Aorta (tissue), 5 donors: ENCODE data around the gene PAK1IP1. TPM values are rescaled to one million over a fixed set of nuclear protein-coding genes. Genes with fewer than 3 reads are reported as not detected.
A peak's percentile ranks its signal among the peaks of the same experiment; 100 is the strongest.
"Not testable (repeated sequence)": the region's sequence is repeated elsewhere in the genome, so short reads cannot be mapped to it uniquely, and the experiment has no call there.

Experiments used
- ATAC-seq: fragments of 200-7000 bp; cut with Tn5 transposase; one replicate; pipeline ENCODE4 v1.9.1; 2022; ENCODE audit warnings: moderate library complexity; ENCODE audit not compliant: low FRiP score
- DNase-seq, 2 donors: peaks; one replicate each; pipeline ENCODE4 v3.0.0-alpha.2; 2020
- H3K27ac ChIP-seq, 2 donors: one replicate each; pipeline ENCODE4 v1.5.1; 2013; ENCODE audit warnings: low read length in 2 of 2, mild to moderate bottlenecking in 2 of 2, moderate library complexity in 2 of 2, control low read depth in 1 of 2, inconsistent platforms in 1 of 2, low read depth in 1 of 2
- H3K27me3 ChIP-seq, 2 donors: one replicate each; pipeline ENCODE4 v1.6.1; 2013; ENCODE audit warnings: control low read depth in 1 of 2, low read length in 1 of 2, mild to moderate bottlenecking in 1 of 2, moderate library complexity in 1 of 2; ENCODE audit not compliant: insufficient read depth in 2 of 2, control insufficient read depth in 1 of 2
- H3K36me3 ChIP-seq, 2 donors: one replicate each; pipeline ENCODE4 v1.6.1; 2013; ENCODE audit warnings: control low read depth in 1 of 2, low read length in 1 of 2, mild to moderate bottlenecking in 1 of 2; ENCODE audit not compliant: insufficient read depth in 2 of 2, control insufficient read depth in 1 of 2
- H3K4me1 ChIP-seq, 2 donors: one replicate each; pipeline ENCODE4 v1.6.1; 2013; ENCODE audit warnings: low read length in 2 of 2, control low read depth in 1 of 2, mild to moderate bottlenecking in 1 of 2, moderate library complexity in 1 of 2; ENCODE audit not compliant: insufficient read depth in 2 of 2, control insufficient read depth in 1 of 2
- H3K4me3 ChIP-seq, 2 donors: one replicate each; pipeline ENCODE4 v1.5.1; 2013; ENCODE audit warnings: low read length in 2 of 2, control low read depth in 1 of 2, mild to moderate bottlenecking in 1 of 2
- H3K9me3 ChIP-seq: one replicate; pipeline ENCODE4 v1.6.1; 2013; ENCODE audit warnings: mild to moderate bottlenecking, low read length; ENCODE audit not compliant: control insufficient read depth
- WGBS, 2 donors: extraction: QIAGEN DNeasy Blood & Tissue Kit; methylation state at CpG; one replicate each; pipeline ENCODE4 v1.1.7; 2013; 5-methylcytosine and 5-hydroxymethylcytosine counted together
- intact Hi-C, 2 donors: fragments of 100-400 bp; cut with DNase I; formaldehyde crosslinking; loops; one replicate each; pipeline versions ENCODE4 v1.14.2 to v1.15.0; 2022
- polyA plus RNA-seq, 2 donors: library from polyadenylated mRNA; stranded (reverse); fragments of 200-250 nt; gene quantifications; one replicate each; pipeline ENCODE4 v1.2.3, GENCODE V29; 2013
- total RNA-seq, 2 donors: library from RNA; stranded (reverse); fragmentation: NEBNext Ultra II Directional; extraction: Animal tissue kit (Norgen Biotek cat#: 25700); gene quantifications; one replicate each; pipeline ENCODE4 v1.2.1, GENCODE V29; 2021
- donor health status: healthy with polysubstance abuse.
- donor health status: Bipolar disorder and iron deficiency.
- donor health status: DM: no; HTN: no; CAD: no.
- donor health status: DM: no; HTN: no; CAD: no.
- donor health status: DM: yes; HTN: yes; CAD: no.

The PAK1IP1 gene
- total and polyA plus RNA-seq, 4 donors = 6.3 to 12.3 (median 9.5) TPM

DNA sequence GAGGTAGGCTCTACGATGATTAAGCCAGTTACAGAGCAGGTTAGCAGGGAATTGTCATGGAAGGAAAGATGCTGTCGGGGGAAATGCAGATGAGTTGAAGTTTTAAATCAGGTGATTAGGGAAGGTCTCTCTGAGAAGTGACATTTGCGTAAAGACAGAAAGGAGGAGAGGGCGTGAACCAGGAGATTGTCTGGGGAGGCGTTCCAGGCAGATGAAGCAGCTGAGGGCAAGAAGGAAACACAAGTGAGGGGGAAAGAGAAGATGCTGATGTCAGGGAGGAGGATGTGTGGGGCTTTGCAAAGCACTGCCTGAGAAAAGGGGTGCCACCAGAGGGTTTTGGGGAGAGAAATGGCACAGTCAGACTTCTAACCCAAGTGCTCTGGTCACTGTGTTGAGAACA, 50.3 kb downstream of the PAK1IP1 start:
- Histone ChIP-seq H3K27ac (no peak overlapping the region), H3K9me3 (no peaks in the 10 kb centered on the region), H3K36me3 (no peaks in the 10 kb centered on the region), H3K4me3 (no peak overlapping the region), H3K27me3 (no peaks in the 10 kb centered on the region), H3K4me1 (peaks cover 0 to 2% of the 10 kb centered on the region in 2 donors)
- WGBS, 2 donors = 82 to 86% methylated on average over 5 of the region's 5 CpGs
- intact Hi-C loops = no loop called here
- no peak for DNase-seq
- ATAC-seq = no peak

DNA sequence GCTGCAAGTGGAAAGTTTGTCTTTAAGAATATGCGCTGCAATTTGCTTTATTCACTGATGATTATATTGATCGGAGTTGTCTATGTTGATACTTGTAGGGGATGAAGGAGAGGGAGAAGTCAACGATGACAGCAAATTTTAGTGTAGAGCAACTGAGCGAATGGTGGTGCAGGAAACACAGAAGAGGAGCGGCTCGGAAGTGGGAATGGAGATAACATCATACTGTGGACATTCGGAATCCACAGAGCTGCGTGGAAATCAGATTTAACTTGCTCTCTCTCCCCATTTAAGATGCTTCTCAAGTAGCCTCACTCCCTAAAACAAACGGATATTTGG, 52.1 kb downstream of the PAK1IP1 start:
- intact Hi-C loops = loop anchor here (2.0 kb wide), 1 partner anchor 24 kb away; the partner anchor contains the start of gene TMEM14C (in 2 of the 2)
- Histone ChIP-seq H3K36me3 (no peaks in the 10 kb centered on the region), H3K9me3 (no peaks in the 10 kb centered on the region), H3K4me1 (peaks cover 0 to 2% of the 10 kb centered on the region in 2 donors), H3K4me3 (peak overlapping the region in 1 of 2 donors; percentile 28), H3K27ac (no peak overlapping the region), H3K27me3 (no peaks in the 10 kb centered on the region)
- 68 to 69% methylated on average over 9 of the region's 9 CpGs for WGBS, 2 donors
- ATAC-seq = no peak
- DNase-seq = no peak

DNA sequence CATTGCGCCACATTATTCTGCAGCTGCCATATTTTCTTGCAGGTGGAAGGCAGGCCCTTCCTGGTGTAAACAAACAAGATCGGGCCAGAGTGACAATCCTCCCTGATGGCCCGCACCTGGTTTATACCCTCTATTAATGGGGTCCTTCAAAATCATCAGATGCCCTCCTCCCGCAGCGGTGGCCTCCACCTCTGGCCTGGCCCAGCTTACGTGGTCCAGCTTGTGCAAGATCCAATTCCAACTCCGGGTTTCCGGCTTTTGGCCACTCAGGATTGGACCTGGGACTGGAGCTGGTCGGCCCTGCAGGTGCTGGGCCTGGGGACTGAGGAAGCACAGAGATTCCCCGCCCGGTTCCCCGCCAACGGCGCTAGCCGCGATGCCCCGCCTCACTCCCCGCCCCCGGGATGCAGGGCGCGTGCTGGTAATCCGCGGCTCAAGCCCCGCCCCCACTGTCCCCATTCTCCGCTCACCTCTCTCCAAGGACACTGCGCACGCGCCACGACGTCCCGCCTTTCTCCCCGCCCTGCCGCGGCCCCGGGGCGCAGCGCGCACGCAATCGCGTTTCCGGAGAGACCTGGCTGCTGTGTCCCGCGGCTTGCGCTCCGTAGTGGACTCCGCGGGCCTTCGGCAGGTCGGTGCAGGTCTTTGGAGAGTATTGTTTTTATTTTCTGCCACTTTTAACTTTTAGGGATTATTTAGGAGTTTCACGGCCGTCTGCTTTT, 52.6 kb downstream of the PAK1IP1 start, which contains the start of gene TMEM14B:
Gene TMEM14B (plus strand): TSS at position 555 of the 722 bp plus-strand sequence. CDS start 1,441 bp downstream, outside the sequence.
- ATAC-seq (peak; percentile 100), DNase-seq (peak; percentile 100)
- peak within 1 kb of the TSS in 1 of 2 donors; percentile 75 for H3K27ac ChIP-seq
- no peaks in the 10 kb centered on the region for H3K36me3 ChIP-seq
- H3K4me3 ChIP-seq = peak within 1 kb of the TSS; percentile 71 to 96
- peaks cover 0 to 2% of the 10 kb centered on the region in 2 donors for H3K4me1 ChIP-seq
- intact Hi-C loops = loop anchor here (2.0 kb wide), 1 partner anchor 25 kb away; the partner anchor contains the start of gene TMEM14C (in 2 of the 2)
- WGBS, 2 donors = 2% methylated on average over 50 to 52 of the region's 52 CpGs
- H3K27me3 ChIP-seq = no peaks in the 10 kb centered on the region
- H3K9me3 ChIP-seq = no peaks in the 10 kb centered on the region

DNA sequence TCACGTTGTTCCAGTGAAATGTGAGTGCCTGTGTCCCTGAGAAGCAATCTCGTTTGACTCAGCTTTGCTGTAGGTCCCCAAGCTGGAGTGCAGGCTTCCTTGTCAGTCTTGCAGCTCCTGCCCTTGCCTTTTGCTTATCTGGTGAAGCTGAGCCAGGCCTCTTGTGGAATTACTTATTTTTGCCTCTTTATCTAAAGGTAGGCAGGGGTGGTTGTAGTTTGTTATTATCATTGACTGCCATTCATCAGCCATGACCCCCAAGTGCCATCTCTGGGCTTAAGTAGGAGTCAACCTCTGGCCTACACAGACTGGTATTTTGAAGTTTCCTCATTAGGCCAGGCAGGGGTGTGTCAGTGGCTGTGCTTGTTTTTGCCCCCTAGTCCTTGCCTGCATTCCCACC, 55.0 kb downstream of the PAK1IP1 start:
- no peak overlapping the region for H3K27ac ChIP-seq
- no peaks in the 10 kb centered on the region for H3K27me3 ChIP-seq
- no peak for DNase-seq
- 50 to 57% methylated on average over 2 of the region's 2 CpGs for WGBS, 2 donors
- H3K36me3 ChIP-seq = peaks cover 0 to 3% of the 10 kb centered on the region in 2 donors
- H3K4me1 ChIP-seq = peaks cover 0 to 2% of the 10 kb centered on the region in 2 donors
- no peak for ATAC-seq
- no peak overlapping the region for H3K4me3 ChIP-seq
- H3K9me3 ChIP-seq = no peaks in the 10 kb centered on the region
- intact Hi-C loops = no loop called here

DNA sequence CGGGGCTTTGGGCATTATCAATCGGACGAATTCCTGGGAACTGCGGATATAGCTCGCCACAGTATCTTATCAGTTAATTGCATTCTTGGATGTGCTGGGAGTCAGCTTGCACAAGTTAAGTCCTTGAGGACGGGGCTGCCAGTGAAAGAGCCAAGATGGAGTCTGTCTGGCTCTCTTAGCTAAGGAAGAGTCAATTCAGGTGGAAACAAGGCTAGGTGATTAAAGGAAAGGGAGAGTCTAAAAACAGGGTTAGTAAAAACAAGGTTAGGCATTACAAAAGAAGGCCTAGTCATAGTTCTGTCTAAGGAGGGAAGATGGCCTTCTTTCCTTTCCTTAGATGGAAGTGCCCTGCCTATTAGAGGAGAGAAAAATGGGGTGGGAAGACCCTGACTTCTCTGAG, 55.8 kb downstream of the PAK1IP1 start:
- H3K9me3 ChIP-seq, H3K4me3 ChIP-seq, H3K4me1 ChIP-seq, ATAC-seq, intact Hi-C loops, H3K27me3 ChIP-seq, H3K36me3 ChIP-seq, DNase-seq, H3K27ac ChIP-seq: not testable (repeated sequence)
- 87 to 94% methylated on average over 6 of the region's 6 CpGs for WGBS, 2 donors

DNA sequence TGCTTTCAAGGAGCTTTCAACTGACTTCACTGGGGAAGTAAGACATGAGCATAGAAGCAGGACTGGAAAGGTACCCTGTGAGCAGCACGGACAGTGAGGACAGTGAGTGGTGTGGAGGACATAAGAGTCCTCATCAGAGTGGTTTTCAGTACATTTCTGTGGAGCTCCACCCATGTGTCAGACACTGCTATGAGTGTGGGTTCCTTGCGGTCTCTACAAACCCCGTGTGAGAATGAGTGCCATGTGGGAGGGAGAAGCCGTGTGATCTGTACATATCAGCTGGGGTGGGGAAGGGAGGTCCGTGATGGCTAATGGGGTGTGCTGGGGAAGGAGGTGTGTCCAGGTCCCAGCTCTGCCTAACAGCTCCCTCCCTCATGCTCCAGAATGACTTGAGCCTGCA, 57.0 kb downstream of the PAK1IP1 start:
- H3K27me3 ChIP-seq, DNase-seq, intact Hi-C loops, H3K36me3 ChIP-seq, H3K4me3 ChIP-seq, H3K4me1 ChIP-seq, ATAC-seq, H3K27ac ChIP-seq, H3K9me3 ChIP-seq: not testable (repeated sequence)
- WGBS, 2 donors = 80 to 85% methylated on average over 4 to 5 of the region's 5 CpGs

DNA sequence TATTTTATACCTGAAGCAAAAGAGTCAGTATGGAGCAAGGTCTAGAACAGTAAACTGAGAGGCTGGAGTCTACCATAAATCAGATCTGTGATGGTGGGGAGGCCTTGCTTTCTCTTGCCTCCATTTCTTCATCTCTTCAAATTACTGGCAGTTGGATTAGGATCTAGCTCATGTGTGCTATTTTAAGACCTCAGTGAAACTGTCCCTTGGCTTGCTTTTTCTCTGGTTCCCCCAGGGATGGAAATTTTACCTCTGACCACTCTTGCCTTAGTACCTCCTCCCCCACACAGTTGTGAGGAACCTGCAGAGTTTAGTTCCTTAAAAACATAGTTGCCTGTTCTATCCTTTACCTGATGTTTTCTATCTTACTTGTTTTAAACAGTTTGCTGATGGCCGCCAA, 61.3 kb downstream of the PAK1IP1 start:
- peaks cover 1 to 5% of the 10 kb centered on the region in 2 donors for H3K36me3 ChIP-seq
- 85 to 88% methylated on average over 1 of the region's 1 CpG for WGBS, 2 donors
- no peak for ATAC-seq

More for the DNA sequence above, 61.3 kb downstream of the PAK1IP1 start:
- intact Hi-C loops = no loop called here
- DNase-seq = no peak
- no peaks in the 10 kb centered on the region for H3K4me1 ChIP-seq
- H3K9me3 ChIP-seq = no peaks in the 10 kb centered on the region
- H3K27me3 ChIP-seq = no peaks in the 10 kb centered on the region
- H3K4me3 ChIP-seq = no peak overlapping the region
- no peak overlapping the region for H3K27ac ChIP-seq
